Endothelial cell of coronary artery (primary cell): ENCODE measurements around the gene SLC5A3. TPM values are rescaled to one million over a fixed set of nuclear protein-coding genes. Genes with fewer than 3 reads are reported as not detected.

Experiments
- total RNA-seq: library from RNA; depleted of rRNA; stranded (reverse); fragments of >200 nt; gene quantifications from 2 replicates; pipeline ENCODE4 v1.2.3, GENCODE V29; 2014

The SLC5A3 gene
- total RNA-seq = 8.5 and 15.7 TPM in 2 replicates

DNA sequence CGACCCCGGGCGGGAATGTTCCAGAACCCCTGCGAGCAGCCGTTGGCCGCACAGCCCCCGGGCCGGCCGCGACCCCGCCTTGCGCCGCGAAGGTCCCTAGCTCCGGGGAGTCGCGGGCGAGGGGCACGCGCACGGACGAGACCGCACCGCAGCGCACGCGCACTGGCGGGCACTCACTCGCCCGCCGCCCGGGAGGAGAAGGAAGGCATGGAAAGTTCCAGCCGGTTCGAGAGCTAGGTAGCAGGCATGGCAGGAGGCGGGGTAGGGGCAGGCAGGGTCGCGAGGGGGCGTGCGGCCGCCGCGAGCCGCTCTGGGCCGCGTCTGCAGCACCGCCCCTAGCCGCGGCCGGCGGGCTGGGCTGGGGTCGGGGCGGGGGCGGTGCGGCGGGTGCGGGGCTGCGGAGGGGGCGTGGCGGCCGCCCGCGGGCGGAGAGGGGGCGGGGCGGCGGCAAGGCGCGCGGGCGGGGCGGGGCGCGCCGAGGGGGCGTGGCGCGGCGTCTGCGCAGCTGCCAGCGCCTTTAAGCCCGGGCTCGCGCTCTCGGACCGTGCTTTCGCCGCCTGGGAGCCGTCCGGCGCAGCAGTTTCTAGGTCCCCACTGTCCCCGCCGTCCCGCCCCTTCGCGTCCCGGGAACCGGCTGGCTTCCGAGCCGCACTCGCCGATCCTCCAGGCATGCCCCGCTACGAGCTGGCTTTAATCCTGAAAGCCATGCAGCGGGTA lies at the start of gene SLC5A3, which contains the start of gene MRPS6:
Gene SLC5A3 (plus strand): TSS at position 547 of the 717 bp plus-strand sequence. CDS start 21,621 bp downstream, outside the sequence.
Gene MRPS6 (plus strand): TSS at position 547 of the 717 bp plus-strand sequence. CDS start 123 bp downstream, at position 670.

Other genes with a start within 250 kb of the SLC5A3 start
- 180 and 269 TPM in 2 replicates for gene ATP5PO, start 157.8 kb upstream of the SLC5A3 start, total RNA-seq
- gene MRPS6, start within 50 bp of the SLC5A3 start, total RNA-seq = 8.8 and 9.9 TPM in 2 replicates